Spleen (tissue), 7 donors: ENCODE results near the gene IRX2.

Source experiments
- CTCF ChIP-seq, 11 experiments: fragments of 200-600 bp in 7 of 11; fragments of 450-650 bp in 4 of 11; sonication (generic) in 4 of 11; IDR thresholded peaks in 8 of 11; conservative IDR thresholded peaks in 3 of 11; 1 replicate in 7 of 11; 2 replicates in 4 of 11; pipeline versions ENCODE4 v1.4.0 to v1.8.0; 2016 to 2021; ENCODE audit warnings: antibody characterized with exemption in 11 of 11, inconsistent platforms in 4 of 11, mild to moderate bottlenecking in 1 of 11
- POLR2A ChIP-seq, 3 donors: fragments of 450-650 bp; IDR thresholded peaks; one replicate each; pipeline ENCODE4 v1.5.1; 2017; ENCODE audit warnings: antibody characterized with exemption in 3 of 3, mild to moderate bottlenecking in 1 of 3
- POLR2AphosphoS5 ChIP-seq, 3 donors: sonication (generic); formaldehyde crosslinking; IDR thresholded peaks; one replicate each; pipeline ENCODE4 v1.5.1; 2017; ENCODE audit warnings: antibody characterized with exemption in 3 of 3
- donor health status: DM: no; HTN: no; CAD: no; lungs with moderate emphysema.
- donor health status: DM: no; HTN: no; CAD: no.
- donor health status: DM: no; HTN: no; CAD: no.

GRCh38 chr5:2732850-2733249 lies 18.6 kb downstream of the IRX2 start:
- TF ChIP-seq CTCF (IDR thresholded peaks at IDR 0.05 in 8 of 11, conservative IDR thresholded peaks at IDR 0.05 in 3 of 11), result no peak
- TF ChIP-seq POLR2AphosphoS5 (IDR thresholded peaks at IDR 0.05), result no peak
- TF ChIP-seq POLR2A (IDR thresholded peaks at IDR 0.05), result no peak
